KOPT-K1 (cell line): ENCODE data around the gene SLC27A5.
A peak's percentile ranks its signal among the peaks of the same experiment; 100 is the strongest.

Experiments
- H3K27ac ChIP-seq: fragments of 200-600 bp; sonication (generic); 2 replicates; pipeline ENCODE4 v1.5.1; 2016; ENCODE audit warnings: antibody characterized with exemption, mild to moderate bottlenecking, low read depth, low read length; ENCODE audit not compliant: poor library complexity, severe bottlenecking
- H3K36me3 ChIP-seq: fragments of 200-600 bp; sonication (generic); 2 replicates; pipeline ENCODE4 v1.5.1; 2017; ENCODE audit warnings: antibody characterized with exemption, mild to moderate bottlenecking, low read length, moderate library complexity; ENCODE audit not compliant: insufficient read depth
- H3K9me3 ChIP-seq: fragments of 200-600 bp; sonication (generic); 2 replicates; pipeline ENCODE4 v1.5.1; 2017; ENCODE audit warnings: antibody characterized with exemption, low read length, mild to moderate bottlenecking; ENCODE audit not compliant: insufficient read depth, poor library complexity, severe bottlenecking

The SLC27A5 gene

GRCh38 chr19:58553799-58554493 lies 42.2 kb upstream of the SLC27A5 start:
- Histone ChIP-seq H3K9me3 (no peaks in the 10 kb centered on the region), H3K36me3 (peaks cover 69% of the 10 kb centered on the region), H3K27ac (peak overlapping the region; percentile 87)

- Histone ChIP-seq H3K36me3 (peaks cover 81% of the 10 kb centered on the region), H3K27ac (no peak overlapping the region)
Observed at GRCh38 chr19:58552655-58553054, 40.9 kb upstream of the SLC27A5 start.

GRCh38 chr19:58551577-58552471 lies 40.0 kb upstream of the SLC27A5 start:
- H3K9me3 ChIP-seq, result no peaks in the 10 kb centered on the region
- no peak overlapping the region for H3K27ac ChIP-seq
- peaks cover 85% of the 10 kb centered on the region for H3K36me3 ChIP-seq

More at GRCh38 chr19:58552655-58553054, 40.9 kb upstream of the SLC27A5 start:
- no peaks in the 10 kb centered on the region for H3K9me3 ChIP-seq

- H3K9me3 ChIP-seq, result no peaks in the 10 kb centered on the region
- peaks cover 85% of the 10 kb centered on the region for H3K36me3 ChIP-seq
- no peak overlapping the region for H3K27ac ChIP-seq
Observed at GRCh38 chr19:58551123-58551497, 39.3 kb upstream of the SLC27A5 start.

GRCh38 chr19:58550362-58551122 lies 38.8 kb upstream of the SLC27A5 start:
- H3K36me3 ChIP-seq, result peaks cover 85% of the 10 kb centered on the region

GRCh38 chr19:58549664-58550361 lies 38.0 kb upstream of the SLC27A5 start:
- Histone ChIP-seq H3K27ac (no peak overlapping the region), H3K36me3 (peaks cover 89% of the 10 kb centered on the region), H3K9me3 (no peaks in the 10 kb centered on the region)

More at GRCh38 chr19:58550362-58551122, 38.8 kb upstream of the SLC27A5 start:
- no peak overlapping the region for H3K27ac ChIP-seq
- no peaks in the 10 kb centered on the region for H3K9me3 ChIP-seq

- Histone ChIP-seq H3K36me3 (peaks cover 91% of the 10 kb centered on the region), H3K27ac (no peak overlapping the region), H3K9me3 (no peaks in the 10 kb centered on the region)
Observed at GRCh38 chr19:58548859-58549663, 37.3 kb upstream of the SLC27A5 start.

GRCh38 chr19:58547323-58548312 lies 35.8 kb upstream of the SLC27A5 start:
- Histone ChIP-seq H3K9me3 (no peaks in the 10 kb centered on the region), H3K36me3 (peaks cover 79% of the 10 kb centered on the region), H3K27ac (no peak overlapping the region)

- Histone ChIP-seq H3K27ac (peak overlapping the region; percentile 92), H3K36me3 (peaks cover 64% of the 10 kb centered on the region), H3K9me3 (no peaks in the 10 kb centered on the region)
Observed at GRCh38 chr19:58546019-58546530, 34.3 kb upstream of the SLC27A5 start.

- H3K36me3 ChIP-seq, result peaks cover 58% of the 10 kb centered on the region
- H3K9me3 ChIP-seq, result no peaks in the 10 kb centered on the region
- peak overlapping the region; percentile 92 for H3K27ac ChIP-seq
Observed at GRCh38 chr19:58545286-58546018, 33.7 kb upstream of the SLC27A5 start.

- H3K27ac ChIP-seq, result peak overlapping the region; percentile 92
Observed at GRCh38 chr19:58544591-58545285, 32.9 kb upstream of the SLC27A5 start.

More at GRCh38 chr19:58544591-58545285, 32.9 kb upstream of the SLC27A5 start:
- H3K36me3 ChIP-seq, result peaks cover 51% of the 10 kb centered on the region
- no peaks in the 10 kb centered on the region for H3K9me3 ChIP-seq
